ENCODE data around the gene BCAR1.

- TF ChIP-seq GATA2 (IDR thresholded peaks at IDR 0.05; ENCODE audit: low read depth, low read length) (no peak), GATA3 (IDR thresholded peaks at IDR 0.05; ENCODE audit: low read depth, low read length) (no peak)
These were observed 36.3 kb upstream of the BCAR1 start for GRCh38 chr16:75287708-75288107.
